IMR-90 (cell line): Measurements from ENCODE around the gene RPN2. TPM values are rescaled to one million over a fixed set of nuclear protein-coding genes. Genes with fewer than 3 reads are reported as not detected.

Source experiments
- ATAC-seq: fragments of 200-7000 bp; cut with Tn5 transposase; 2 replicates; pipeline ENCODE4 v1.9.1; 2020; ENCODE audit warnings: low read depth, mild to moderate bottlenecking, moderate library complexity
- BruUV-seq: library from RNA; stranded (reverse); fragments of 400-500 nt; replicated peaks from 2 replicates; lab custom pipeline; 2021; lab: Mats Ljungman, UMichigan
- CTCF ChIA-PET: fragments of 300-600 bp; formaldehyde crosslinking; extraction: SDS; loops from one replicate; lab custom pipeline; 2021; ENCODE audit warnings: antibody characterized with exemption; lab: Yijun Ruan, JAX
- POLR2A ChIA-PET: fragments of 300-600 bp; sonication (Branson Sonifier 250); formaldehyde crosslinking; loops from one replicate; lab custom pipeline; 2022; ENCODE audit warnings: antibody characterized with exemption; ENCODE audit not compliant: unreplicated experiment; lab: Charles Lee
- DNase-seq: peaks from one replicate; pipeline ENCODE4 v3.0.0; 2013
- H2AFZ ChIP-seq: replicated peaks from 2 replicates; pipeline ENCODE3; 2013; ENCODE audit warnings: low read length, mild to moderate bottlenecking; ENCODE audit not compliant: poor library complexity
- H2AK5ac ChIP-seq: 2 replicates; pipeline ENCODE4 v1.6.1; 2013; ENCODE audit warnings: low read depth, low read length, inconsistent platforms
- H2AK9ac ChIP-seq: replicated peaks from 2 replicates; pipeline ENCODE3; 2013; ENCODE audit warnings: mild to moderate bottlenecking, low read depth, low read length, moderate library complexity; ENCODE audit not compliant: poor library complexity
- H2BK120ac ChIP-seq: 2 replicates; pipeline ENCODE4 v1.6.1; 2013; ENCODE audit warnings: low read depth, low read length, inconsistent platforms
- H2BK15ac ChIP-seq: 3 replicates; pipeline ENCODE4 v1.6.1; 2013; ENCODE audit warnings: low read depth, low read length, inconsistent platforms
- H2BK20ac ChIP-seq: 2 replicates; pipeline ENCODE4 v1.6.1; 2013; ENCODE audit warnings: low read depth, mild to moderate bottlenecking, inconsistent platforms, low read length, moderate library complexity
- H2BK5ac ChIP-seq: 2 replicates; pipeline ENCODE4 v1.6.1; 2013; ENCODE audit warnings: mild to moderate bottlenecking, low read depth, low read length, inconsistent platforms; ENCODE audit not compliant: poor library complexity, severe bottlenecking
- H3K14ac ChIP-seq: replicated peaks from 2 replicates; pipeline ENCODE4 v1.6.1; 2013; ENCODE audit warnings: low read depth, low read length, inconsistent platforms
- H3K18ac ChIP-seq: 2 replicates; pipeline ENCODE4 v1.6.1; 2013; ENCODE audit warnings: low read depth, low read length, control low read depth
- H3K23ac ChIP-seq: 2 replicates; pipeline ENCODE4 v1.6.1; 2013; ENCODE audit warnings: low read depth, low read length, inconsistent platforms
- H3K27ac ChIP-seq: 2 replicates; pipeline ENCODE4 v1.5.1; 2013; ENCODE audit warnings: mild to moderate bottlenecking, control low read depth, low read length; ENCODE audit not compliant: insufficient read depth
- H3K27me3 ChIP-seq: 2 replicates; pipeline ENCODE4 v1.6.1; 2013; ENCODE audit warnings: low read length; ENCODE audit not compliant: control insufficient read depth, insufficient read depth
- H3K36me3 ChIP-seq: 2 replicates; pipeline ENCODE4 v1.6.1; 2013; ENCODE audit warnings: low read length, mixed read lengths; ENCODE audit not compliant: control insufficient read depth, insufficient read depth
- H3K4ac ChIP-seq: 2 replicates; pipeline ENCODE4 v1.6.1; 2013; ENCODE audit warnings: low read depth, low read length, inconsistent platforms
- H3K4me1 ChIP-seq: 2 replicates; pipeline ENCODE4 v1.6.1; 2013; ENCODE audit warnings: low read length, mixed read lengths; ENCODE audit not compliant: control insufficient read depth, insufficient read depth
- H3K4me2 ChIP-seq: 2 replicates; pipeline ENCODE4 v1.6.1; 2013; ENCODE audit warnings: low read depth, mild to moderate bottlenecking, control low read depth, low read length, moderate library complexity
- H3K4me3 ChIP-seq: 2 replicates; pipeline ENCODE4 v1.5.1; 2013; ENCODE audit warnings: low read depth, mild to moderate bottlenecking, control low read depth, low read length, moderate library complexity; ENCODE audit not compliant: insufficient read depth
- H3K56ac ChIP-seq: 2 replicates; pipeline ENCODE4 v1.6.1; 2013; ENCODE audit warnings: low read length, inconsistent platforms; ENCODE audit not compliant: insufficient read depth; ENCODE audit errors: extremely low read depth
- H3K79me1 ChIP-seq, 2 experiments: 2 replicates each; pipeline ENCODE4 v1.6.1; 2013; ENCODE audit warnings: low read length in 2 of 2, inconsistent platforms in 1 of 2, low read depth in 1 of 2
- H3K9ac ChIP-seq: 2 replicates; pipeline ENCODE4 v1.6.1; 2013; ENCODE audit warnings: low read depth, low read length, control low read depth
- H3K9me1 ChIP-seq: 2 replicates; pipeline ENCODE4 v1.6.1; 2013; ENCODE audit warnings: low read length, inconsistent platforms; ENCODE audit not compliant: insufficient read depth
- H3K9me3 ChIP-seq: 2 replicates; pipeline ENCODE4 v1.6.1; 2013; ENCODE audit warnings: low read length; ENCODE audit not compliant: control insufficient read depth, insufficient read depth
- H4K20me1 ChIP-seq: 2 replicates; pipeline ENCODE4 v1.6.1; 2013; ENCODE audit warnings: low read length, inconsistent platforms; ENCODE audit not compliant: insufficient read depth
- H4K5ac ChIP-seq: 2 replicates; pipeline ENCODE4 v1.6.1; 2013; ENCODE audit warnings: mild to moderate bottlenecking, low read depth, low read length, control low read depth
- H4K8ac ChIP-seq, 2 experiments: 2 replicates each; pipeline ENCODE4 v1.6.1; 2013; ENCODE audit warnings: low read depth in 2 of 2, low read length in 2 of 2, control low read depth in 1 of 2, inconsistent platforms in 1 of 2
- H4K91ac ChIP-seq: 2 replicates; pipeline ENCODE4 v1.6.1; 2013; ENCODE audit warnings: low read depth, low read length, inconsistent platforms; ENCODE audit not compliant: insufficient read depth
- BHLHE40 ChIP-seq: fragments of 150-350 bp; IDR thresholded peaks from 2 replicates; pipeline ENCODE4 v1.6.1; 2016; ENCODE audit warnings: mild to moderate bottlenecking, low read depth, low read length
- CEBPB ChIP-seq: IDR thresholded peaks from 2 replicates; pipeline ENCODE4 v1.6.1; 2012; ENCODE audit warnings: low read depth, low read length, improper control_type of control experiment
- CHD1 ChIP-seq: IDR thresholded peaks from 2 replicates; pipeline ENCODE4 v1.6.1; 2012; ENCODE audit warnings: low read depth, low read length, improper control_type of control experiment
- CTCF ChIP-seq: conservative IDR thresholded peaks from 2 replicates; pipeline ENCODE4 v1.5.1; 2012; ENCODE audit warnings: mild to moderate bottlenecking, low read depth, low read length, improper control_type of control experiment
- FOS ChIP-seq: fragments of 150-350 bp; IDR thresholded peaks from 2 replicates; pipeline ENCODE4 v1.6.1; 2016; ENCODE audit warnings: low read depth, low read length
- MAFK ChIP-seq: IDR thresholded peaks from 2 replicates; pipeline ENCODE4 v1.6.1; 2012; ENCODE audit warnings: low read depth, low read length, improper control_type of control experiment
- MAZ ChIP-seq: IDR thresholded peaks from 2 replicates; pipeline ENCODE4 v1.6.1; 2012; ENCODE audit warnings: low read depth, mild to moderate bottlenecking, low read length, improper control_type of control experiment, moderate library complexity, borderline replicate concordance
- MXI1 ChIP-seq: IDR thresholded peaks from 2 replicates; pipeline ENCODE4 v1.6.1; 2012; ENCODE audit warnings: low read depth, mild to moderate bottlenecking, low read length, moderate library complexity, borderline replicate concordance
- NFE2L2 ChIP-seq: fragments of 150-350 bp; IDR thresholded peaks from 2 replicates; pipeline ENCODE4 v1.6.1; 2016; ENCODE audit warnings: low read depth, mild to moderate bottlenecking, low read length
- POLR2A ChIP-seq: IDR thresholded peaks from 2 replicates; pipeline ENCODE4 v1.6.1; 2012; ENCODE audit warnings: mild to moderate bottlenecking, low read depth, low read length
- RAD21 ChIP-seq: IDR thresholded peaks from 2 replicates; pipeline ENCODE4 v1.6.1; 2012; ENCODE audit warnings: low read length, improper control_type of control experiment
- RCOR1 ChIP-seq: IDR thresholded peaks from 2 replicates; pipeline ENCODE4 v1.6.1; 2012; ENCODE audit warnings: mild to moderate bottlenecking, low read length, improper control_type of control experiment; ENCODE audit not compliant: insufficient replicate concordance
- RFX5 ChIP-seq: IDR thresholded peaks from 2 replicates; pipeline ENCODE4 v1.8.0; 2012; ENCODE audit warnings: low read depth, mild to moderate bottlenecking, low read length, moderate library complexity
- SMC3 ChIP-seq: fragments of 150-350 bp; IDR thresholded peaks from 2 replicates; pipeline ENCODE4 v1.6.1; 2016; ENCODE audit warnings: low read depth, mild to moderate bottlenecking, antibody characterized with exemption, low read length, moderate library complexity
- USF2 ChIP-seq: fragments of 150-350 bp; IDR thresholded peaks from 2 replicates; pipeline ENCODE4 v1.6.1; 2017; ENCODE audit warnings: mild to moderate bottlenecking, antibody characterized with exemption, low read length, low read depth
- WGBS, 2 experiments: methylation state at CpG; one replicate each; pipeline versions ENCODE4 v1.1.5 to v1.1.7; 2013; ENCODE audit warnings: missing lambda C conversion rate in 2 of 2; ENCODE audit not compliant: insufficient read length in 1 of 2; ENCODE audit errors: extremely low coverage in 2 of 2; 5-methylcytosine and 5-hydroxymethylcytosine counted together
- dilution Hi-C: fragments of 300-500 bp; cut with HindIII; formaldehyde crosslinking; loops from one replicate; pipeline ENCODE4 v1.14.3; 2018; ENCODE audit warnings: low sequenced_read_pairs; ENCODE audit not compliant: unreplicated experiment
- in situ Hi-C: fragments of 300-500 bp; cut with MboI; formaldehyde crosslinking; loops from 3 replicates; pipeline ENCODE4 v1.14.3; 2019; ENCODE audit warnings: low sequenced_read_pairs, inconsistent platforms, mixed read lengths
- intact Hi-C: fragments of 100-400 bp; cut with micrococcal nuclease; formaldehyde crosslinking; loops from 2 replicates; pipeline ENCODE4 v1.10.0; 2022
- polyA plus RNA-seq, 3 experiments: library from polyadenylated mRNA; depleted of rRNA; stranded (reverse); fragments of >200 nt; gene quantifications; 2 replicates each; pipeline ENCODE4 v1.2.3, GENCODE V29; 2012; ENCODE audit warnings: low replicate concordance in 1 of 3
- total RNA-seq: library from RNA; depleted of rRNA; stranded (reverse); fragments of >200 nt; gene quantifications from 2 replicates; pipeline ENCODE4 v1.2.3, GENCODE V29; 2012
- TF ChIP-seq, protein P1 (sequence below): fragments of 150-350 bp; IDR thresholded peaks from 2 replicates; pipeline ENCODE4 v1.6.1; 2016; ENCODE audit warnings: low read depth, mild to moderate bottlenecking, low read length, moderate library complexity, borderline replicate concordance

The RPN2 gene
- total and polyA plus RNA-seq, 2 of the 4 experiments (the other 2 are of a cell fraction): 305 to 481 TPM

- dilution Hi-C loops (no loop called here), in situ Hi-C loops (no loop called here), intact Hi-C loops (no loop called here)
- POLR2A ChIA-PET: no interaction called here
- Histone ChIP-seq H3K18ac (no peak overlapping the region), H3K36me3 (peaks cover 61% of the 10 kb centered on the region), H3K79me1 (peaks cover 0 to 11% of the 10 kb centered on the region in 2 experiments; a peak in 1 of 4 replicates), H3K4me3 (no peak overlapping the region), H3K9ac (no peak overlapping the region), H3K9me3 (no peaks in the 10 kb centered on the region), H2AK9ac (no peak overlapping the region), H3K27ac (no peak overlapping the region), H2AK5ac (no peak overlapping the region), H2AFZ (no peak overlapping the region), H4K8ac (no peak overlapping the region), H4K20me1 (peaks cover 7% of the 10 kb centered on the region; the same call in 1 of the 2 replicates), H3K9me1 (peaks cover 12% of the 10 kb centered on the region), H2BK20ac (no peak overlapping the region), H2BK120ac (no peak overlapping the region), H3K4me2 (no peak overlapping the region), H3K23ac (no peak overlapping the region), H4K5ac (no peak overlapping the region), H3K4me1 (peaks cover 9% of the 10 kb centered on the region; the same call in 1 of the 2 replicates), H3K56ac (no peak overlapping the region), H2BK15ac (no peak overlapping the region), H3K4ac (no peak overlapping the region), H3K27me3 (no peaks in the 10 kb centered on the region), H2BK5ac (no peak overlapping the region), H4K91ac (no peak overlapping the region), H3K14ac (no peak overlapping the region)
- ATAC-seq (no peak), DNase-seq (no peak)
- BruUV-seq: no TSS peak
- CTCF ChIA-PET: no interaction called here
- TF ChIP-seq MXI1: no peak
- no peak for TF ChIP-seq RCOR1
- TF ChIP-seq, protein P1, sequence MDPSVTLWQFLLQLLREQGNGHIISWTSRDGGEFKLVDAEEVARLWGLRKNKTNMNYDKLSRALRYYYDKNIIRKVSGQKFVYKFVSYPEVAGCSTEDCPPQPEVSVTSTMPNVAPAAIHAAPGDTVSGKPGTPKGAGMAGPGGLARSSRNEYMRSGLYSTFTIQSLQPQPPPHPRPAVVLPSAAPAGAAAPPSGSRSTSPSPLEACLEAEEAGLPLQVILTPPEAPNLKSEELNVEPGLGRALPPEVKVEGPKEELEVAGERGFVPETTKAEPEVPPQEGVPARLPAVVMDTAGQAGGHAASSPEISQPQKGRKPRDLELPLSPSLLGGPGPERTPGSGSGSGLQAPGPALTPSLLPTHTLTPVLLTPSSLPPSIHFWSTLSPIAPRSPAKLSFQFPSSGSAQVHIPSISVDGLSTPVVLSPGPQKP: no peak
- TF ChIP-seq CHD1: no peak
- TF ChIP-seq CTCF: no peak
- no peak for TF ChIP-seq CEBPB
- no peak for TF ChIP-seq BHLHE40
- no peak for TF ChIP-seq MAFK
- TF ChIP-seq MAZ: no peak
- no peak for TF ChIP-seq FOS
- no peak for TF ChIP-seq USF2
- TF ChIP-seq POLR2A: no peak
- no peak for TF ChIP-seq RFX5
- TF ChIP-seq NFE2L2: no peak
- TF ChIP-seq RAD21: no peak
- TF ChIP-seq SMC3: no peak
- 100% methylated on average over 2 of the region's 3 CpGs; no CpG with 5 or more reads in 1 of the 2 experiments for WGBS, 2 experiments
Observed at GRCh38 chr20:37240337-37241067, 61.4 kb downstream of the RPN2 start.
